Adrenal gland (tissue), 5 donors: ENCODE data around the gene TRAPPC5.

Experiments
- POLR2A ChIP-seq, 2 donors: fragments of 450-650 bp; IDR thresholded peaks; one replicate each; pipeline ENCODE4 v1.6.1; 2017; ENCODE audit warnings: antibody characterized with exemption in 2 of 2, mild to moderate bottlenecking in 2 of 2, moderate library complexity in 1 of 2
- TF ChIP-seq, protein P1 (sequence below), 6 experiments: fragments of 450-650 bp in 4 of 6; fragments of 200-600 bp in 2 of 6; sonication (generic) in 1 of 6; IDR thresholded peaks; 1 replicate in 5 of 6; 2 replicates in 1 of 6; pipeline versions ENCODE4 v1.5.1 to v1.8.0; 2016 to 2021; ENCODE audit warnings: antibody characterized with exemption in 6 of 6, mild to moderate bottlenecking in 2 of 6, moderate library complexity in 1 of 6
- donor health status: DM: no; HTN: no; CAD: no.

DNA sequence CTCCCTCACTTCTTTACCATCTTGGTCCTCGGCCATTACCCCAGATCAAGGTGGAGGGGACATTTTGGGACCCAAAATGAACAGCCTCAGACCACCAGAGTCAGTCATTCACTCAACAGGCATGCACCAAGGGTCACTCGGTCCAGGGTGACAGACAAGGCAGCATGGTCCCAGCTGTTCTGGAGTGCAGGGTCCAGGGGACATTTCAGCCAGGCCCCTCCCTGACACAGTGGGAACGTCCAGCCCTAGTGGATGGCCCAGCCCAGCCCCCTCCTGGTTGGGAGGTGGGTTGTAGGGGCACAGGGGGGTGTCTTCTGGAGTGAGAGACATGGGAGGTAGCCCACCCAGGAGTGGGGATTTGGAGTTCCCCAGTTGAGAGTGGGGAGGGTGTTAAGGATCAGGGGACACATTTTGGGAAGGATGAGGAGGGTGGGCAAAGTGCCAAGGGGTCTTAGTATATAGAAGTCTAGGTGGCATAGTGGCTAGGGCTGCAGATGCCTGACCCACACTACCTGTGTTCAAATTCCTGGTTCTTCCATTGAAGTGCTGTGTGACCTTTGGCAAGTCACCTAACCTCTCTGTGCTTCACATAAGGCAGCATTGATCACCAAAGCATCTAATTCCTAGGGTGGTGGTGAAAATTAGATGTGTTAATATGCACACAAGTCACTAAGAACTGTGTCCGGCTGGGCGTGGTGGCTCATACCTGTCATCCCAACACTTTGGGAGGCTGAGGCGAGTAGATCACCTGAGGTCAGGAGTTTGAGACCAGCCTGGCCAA is 23.8 kb downstream of the TRAPPC5 start:
- TF ChIP-seq, protein P1, sequence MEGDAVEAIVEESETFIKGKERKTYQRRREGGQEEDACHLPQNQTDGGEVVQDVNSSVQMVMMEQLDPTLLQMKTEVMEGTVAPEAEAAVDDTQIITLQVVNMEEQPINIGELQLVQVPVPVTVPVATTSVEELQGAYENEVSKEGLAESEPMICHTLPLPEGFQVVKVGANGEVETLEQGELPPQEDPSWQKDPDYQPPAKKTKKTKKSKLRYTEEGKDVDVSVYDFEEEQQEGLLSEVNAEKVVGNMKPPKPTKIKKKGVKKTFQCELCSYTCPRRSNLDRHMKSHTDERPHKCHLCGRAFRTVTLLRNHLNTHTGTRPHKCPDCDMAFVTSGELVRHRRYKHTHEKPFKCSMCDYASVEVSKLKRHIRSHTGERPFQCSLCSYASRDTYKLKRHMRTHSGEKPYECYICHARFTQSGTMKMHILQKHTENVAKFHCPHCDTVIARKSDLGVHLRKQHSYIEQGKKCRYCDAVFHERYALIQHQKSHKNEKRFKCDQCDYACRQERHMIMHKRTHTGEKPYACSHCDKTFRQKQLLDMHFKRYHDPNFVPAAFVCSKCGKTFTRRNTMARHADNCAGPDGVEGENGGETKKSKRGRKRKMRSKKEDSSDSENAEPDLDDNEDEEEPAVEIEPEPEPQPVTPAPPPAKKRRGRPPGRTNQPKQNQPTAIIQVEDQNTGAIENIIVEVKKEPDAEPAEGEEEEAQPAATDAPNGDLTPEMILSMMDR (IDR thresholded peaks at IDR 0.05): no peak
- no peak for TF ChIP-seq POLR2A (IDR thresholded peaks at IDR 0.05)
